ENCODE measurements around the gene VASN.

DNA sequence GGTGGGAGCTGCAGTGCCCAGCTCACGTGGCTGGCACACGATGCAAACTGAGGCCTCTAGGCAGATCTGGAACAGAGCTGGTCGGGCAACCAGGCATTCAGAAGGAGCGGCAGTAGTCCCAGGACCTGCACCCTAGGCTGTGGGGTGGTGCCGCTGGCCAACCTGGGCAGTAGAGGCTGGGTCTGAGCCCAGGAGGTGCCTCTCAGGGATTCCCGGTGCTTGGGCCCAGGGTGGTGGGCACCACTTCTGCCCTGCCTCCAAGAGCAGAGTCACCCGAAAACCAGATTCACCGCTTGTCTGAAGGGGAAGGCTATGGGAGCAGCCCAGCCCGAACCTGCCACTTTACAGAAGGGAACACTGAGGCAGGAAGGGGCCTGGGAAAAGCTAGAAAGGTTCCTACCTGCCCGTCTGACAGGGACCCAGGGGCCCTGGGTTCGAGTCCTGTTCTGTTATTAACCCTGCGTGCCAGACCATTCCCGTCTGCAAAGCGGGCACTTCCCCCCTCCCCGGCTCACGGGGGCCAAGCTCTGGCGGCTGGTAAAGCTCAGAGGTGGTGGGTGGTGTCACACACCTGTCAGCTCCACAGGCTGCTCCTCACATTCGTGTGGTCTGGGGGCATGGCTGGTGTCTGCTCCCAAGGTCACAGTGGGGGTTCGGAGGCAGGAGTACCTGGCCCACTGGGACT, 38.9 kb upstream of the VASN start:
- TF ChIP-seq POLR2A (IDR thresholded peaks at IDR 0.05; ENCODE audit: low read depth, low read length) (no peak), POLR2AphosphoS5 (IDR thresholded peaks at IDR 0.05; ENCODE audit: low read depth, low read length) (no peak)

All from GM12892 (cell line).